Measurements from ENCODE around the gene IL1A.

IL1A gene

GRCh38 chr2:112792419-112792818, 8.1 kb upstream of the IL1A start:
- H3K4me3 ChIP-seq (replicated peaks in 1 of 2; ENCODE audit: low read depth in 2 of 2, low read length in 2 of 2) = no peak overlapping the region
- DNase-seq (ENCODE audit: low read depth in 2 of 2) = no peak
- TF ChIP-seq CTCF (IDR thresholded peaks at IDR 0.05; ENCODE audit: low read depth, low read length) = no peak

- H3K4me3 ChIP-seq (replicated peaks in 1 of 2; ENCODE audit: low read depth in 2 of 2, low read length in 2 of 2) = no peak overlapping the region
- no peak for TF ChIP-seq CTCF (IDR thresholded peaks at IDR 0.05; ENCODE audit: low read depth, low read length)
- no peak for DNase-seq (ENCODE audit: low read depth in 2 of 2)
Measured at GRCh38 chr2:112791693-112792230, 7.5 kb upstream of the IL1A start.

GRCh38 chr2:112791019-112791418, 6.7 kb upstream of the IL1A start:
- no peak for DNase-seq (ENCODE audit: low read depth in 2 of 2)
- H3K4me3 ChIP-seq (replicated peaks in 1 of 2; ENCODE audit: low read depth in 2 of 2, low read length in 2 of 2) = no peak overlapping the region
- no peak for TF ChIP-seq CTCF (IDR thresholded peaks at IDR 0.05; ENCODE audit: low read depth, low read length)

- TF ChIP-seq CTCF (IDR thresholded peaks at IDR 0.05; ENCODE audit: low read depth, low read length) = no peak
- H3K4me3 ChIP-seq (replicated peaks in 1 of 2; ENCODE audit: low read depth in 2 of 2, low read length in 2 of 2) = no peak overlapping the region
- no peak for DNase-seq (ENCODE audit: low read depth in 2 of 2)
Measured at GRCh38 chr2:112790305-112790704, 6.0 kb upstream of the IL1A start.

GRCh38 chr2:112789186-112789585, 4.9 kb upstream of the IL1A start:
- no peak for TF ChIP-seq CTCF (IDR thresholded peaks at IDR 0.05; ENCODE audit: low read depth, low read length)
- no peak overlapping the region for H3K4me3 ChIP-seq (replicated peaks in 1 of 2; ENCODE audit: low read depth in 2 of 2, low read length in 2 of 2)
- DNase-seq (ENCODE audit: low read depth in 2 of 2) = no peak

- no peak overlapping the region for H3K4me3 ChIP-seq (replicated peaks in 1 of 2; ENCODE audit: low read depth in 2 of 2, low read length in 2 of 2)
- TF ChIP-seq CTCF (IDR thresholded peaks at IDR 0.05; ENCODE audit: low read depth, low read length) = no peak
Measured at GRCh38 chr2:112788653-112789052, 4.4 kb upstream of the IL1A start.

GRCh38 chr2:112787729-112788393, 3.6 kb upstream of the IL1A start:
- DNase-seq (ENCODE audit: low read depth in 2 of 2) = no peak
- TF ChIP-seq CTCF (IDR thresholded peaks at IDR 0.05; ENCODE audit: low read depth, low read length) = no peak
- no peak overlapping the region for H3K4me3 ChIP-seq (replicated peaks in 1 of 2; ENCODE audit: low read depth in 2 of 2, low read length in 2 of 2)

More at GRCh38 chr2:112788653-112789052, 4.4 kb upstream of the IL1A start:
- no peak for DNase-seq (ENCODE audit: low read depth in 2 of 2)

Measured in cardiac fibroblast (primary cell).